HepG2 (cell line): Measurements from ENCODE around the gene STK11. TPM values are rescaled to one million over a fixed set of nuclear protein-coding genes. Genes with fewer than 3 reads are reported as not detected.

ENCODE experiments used
- FOSL2 ChIP-seq: sonication (generic); formaldehyde crosslinking; IDR thresholded peaks from 2 replicates; pipeline ENCODE4 v1.4.0; 2020; ENCODE audit warnings: missing genetic modification reagents
- HDAC1 ChIP-seq: sonication (generic); formaldehyde crosslinking; IDR thresholded peaks from 2 replicates; pipeline ENCODE4 v1.5.1; 2020; ENCODE audit warnings: mild to moderate bottlenecking, missing genetic modification reagents
- HDAC2 ChIP-seq: sonication (generic); formaldehyde crosslinking; IDR thresholded peaks from 2 replicates; pipeline ENCODE4 v1.4.0; 2020; ENCODE audit warnings: missing genetic modification reagents
- HNRNPL ChIP-seq: fragments of 200-400 bp; formaldehyde crosslinking; IDR thresholded peaks from 2 replicates; pipeline ENCODE4 v1.6.1; 2017; ENCODE audit warnings: mild to moderate bottlenecking, low read depth, low read length
- MAZ ChIP-seq, 2 experiments: sonication (generic) in 1 of 2; formaldehyde crosslinking in 1 of 2; IDR thresholded peaks; 2 replicates each; pipeline versions ENCODE4 v1.5.0 to v1.6.1; 2012 to 2020; ENCODE audit warnings: low read depth in 2 of 2, mild to moderate bottlenecking in 2 of 2, borderline replicate concordance in 1 of 2, improper control_type of control experiment in 1 of 2, low read length in 1 of 2, missing genetic modification reagents in 1 of 2, moderate library complexity in 1 of 2
- PCBP2 ChIP-seq: fragments of 200-400 bp; formaldehyde crosslinking; optimal IDR thresholded peaks from 2 replicates; pipeline ENCODE3; 2018; ENCODE audit warnings: low read length, low read depth; ENCODE audit not compliant: poor library complexity, severe bottlenecking
- PITX1 ChIP-seq: sonication (generic); formaldehyde crosslinking; IDR thresholded peaks from 2 replicates; pipeline ENCODE4 v1.5.1; 2020; ENCODE audit warnings: mild to moderate bottlenecking, missing genetic modification reagents
- SIN3A ChIP-seq: IDR thresholded peaks from 2 replicates; pipeline ENCODE4 v1.6.1; 2011; ENCODE audit warnings: low read depth, mild to moderate bottlenecking, control low read depth, low read length, borderline replicate concordance
- SRF ChIP-seq: IDR thresholded peaks from 2 replicates; pipeline ENCODE4 v1.6.1; 2011; ENCODE audit warnings: mild to moderate bottlenecking, low read depth, low read length, moderate library complexity
- SYNCRIP ChIP-seq: fragments of 200-400 bp; formaldehyde crosslinking; IDR thresholded peaks from 2 replicates; pipeline ENCODE4 v1.6.1; 2018; ENCODE audit warnings: mild to moderate bottlenecking, low read depth, low read length; ENCODE audit not compliant: insufficient read depth
- polyA plus RNA-seq, 8 experiments: library from polyadenylated mRNA; depleted of rRNA in 3 of 8; stranded (reverse) in 7 of 8; unstranded in 1 of 8; fragments of >200 nt; fragmentation: Illumina TruSeq in 4 of 8; extraction: Trizol in 4 of 8; gene quantifications; 2 replicates each; pipeline versions ENCODE4 v1.2.1 to v1.2.3, GENCODE V29; 2011 to 2016; ENCODE audit warnings: low read depth in 4 of 8, missing spikeins in 1 of 8, mixed read lengths in 1 of 8; ENCODE audit not compliant: insufficient read depth in 1 of 8
- total RNA-seq, 5 experiments: library from RNA; depleted of rRNA; stranded (reverse); fragments of >200 nt; fragmentation: Illumina TruSeq; extraction: Trizol; gene quantifications; 2 replicates each; pipeline ENCODE4 v1.2.3, GENCODE V29; 2016; ENCODE audit warnings: low read depth in 1 of 5
- TF ChIP-seq, protein P1 (sequence below): sonication (generic); formaldehyde crosslinking; IDR thresholded peaks from 2 replicates; pipeline ENCODE4 v1.5.0; 2020; ENCODE audit warnings: mild to moderate bottlenecking, missing genetic modification reagents, moderate library complexity
- TF ChIP-seq, protein P2 (sequence below): sonication (generic); formaldehyde crosslinking; IDR thresholded peaks from 2 replicates; pipeline ENCODE4 v1.4.0; 2020; ENCODE audit warnings: missing genetic modification reagents, borderline replicate concordance
- TF ChIP-seq, protein P3 (sequence below): sonication (generic); formaldehyde crosslinking; IDR thresholded peaks from 2 replicates; pipeline ENCODE4 v1.4.0; 2020; ENCODE audit warnings: missing genetic modification reagents
- TF ChIP-seq, protein P4 (sequence below): sonication (generic); formaldehyde crosslinking; IDR thresholded peaks from 2 replicates; pipeline ENCODE4 v1.4.0; 2020; ENCODE audit warnings: missing genetic modification reagents

STK11 gene
- total and polyA plus RNA-seq, 2 of the 13 experiments (the other 11 are each of a cell fraction or from before 2014, with no cell fraction given): 27.5 to 43.6 TPM

- TF ChIP-seq, protein P1, sequence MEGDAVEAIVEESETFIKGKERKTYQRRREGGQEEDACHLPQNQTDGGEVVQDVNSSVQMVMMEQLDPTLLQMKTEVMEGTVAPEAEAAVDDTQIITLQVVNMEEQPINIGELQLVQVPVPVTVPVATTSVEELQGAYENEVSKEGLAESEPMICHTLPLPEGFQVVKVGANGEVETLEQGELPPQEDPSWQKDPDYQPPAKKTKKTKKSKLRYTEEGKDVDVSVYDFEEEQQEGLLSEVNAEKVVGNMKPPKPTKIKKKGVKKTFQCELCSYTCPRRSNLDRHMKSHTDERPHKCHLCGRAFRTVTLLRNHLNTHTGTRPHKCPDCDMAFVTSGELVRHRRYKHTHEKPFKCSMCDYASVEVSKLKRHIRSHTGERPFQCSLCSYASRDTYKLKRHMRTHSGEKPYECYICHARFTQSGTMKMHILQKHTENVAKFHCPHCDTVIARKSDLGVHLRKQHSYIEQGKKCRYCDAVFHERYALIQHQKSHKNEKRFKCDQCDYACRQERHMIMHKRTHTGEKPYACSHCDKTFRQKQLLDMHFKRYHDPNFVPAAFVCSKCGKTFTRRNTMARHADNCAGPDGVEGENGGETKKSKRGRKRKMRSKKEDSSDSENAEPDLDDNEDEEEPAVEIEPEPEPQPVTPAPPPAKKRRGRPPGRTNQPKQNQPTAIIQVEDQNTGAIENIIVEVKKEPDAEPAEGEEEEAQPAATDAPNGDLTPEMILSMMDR: peak; percentile 34
- TF ChIP-seq PITX1 (CRISPR knock-in tag) (peak; percentile 52; the same call in 1 of the 2 replicates), SYNCRIP (no peak), SIN3A (no peak), PCBP2 (no peak), HDAC2 (CRISPR knock-in tag) (no peak), SRF (no peak), MAZ (IDR thresholded peaks at IDR 0.05; ENCODE audit: borderline replicate concordance, low read depth, low read length) (peak; percentile 73; the same call in 1 of the 2 replicates), MAZ (CRISPR knock-in tag; IDR thresholded peaks at IDR 0.05; ENCODE audit: low read depth) (no peak), FOSL2 (CRISPR knock-in tag) (peak; percentile 13; the same call in 1 of the 2 replicates), HDAC1 (CRISPR knock-in tag) (no peak), HNRNPL (0 out of 2 replicates have a peak, but pooled peaks have one; percentile 58)
- TF ChIP-seq, protein P2, sequence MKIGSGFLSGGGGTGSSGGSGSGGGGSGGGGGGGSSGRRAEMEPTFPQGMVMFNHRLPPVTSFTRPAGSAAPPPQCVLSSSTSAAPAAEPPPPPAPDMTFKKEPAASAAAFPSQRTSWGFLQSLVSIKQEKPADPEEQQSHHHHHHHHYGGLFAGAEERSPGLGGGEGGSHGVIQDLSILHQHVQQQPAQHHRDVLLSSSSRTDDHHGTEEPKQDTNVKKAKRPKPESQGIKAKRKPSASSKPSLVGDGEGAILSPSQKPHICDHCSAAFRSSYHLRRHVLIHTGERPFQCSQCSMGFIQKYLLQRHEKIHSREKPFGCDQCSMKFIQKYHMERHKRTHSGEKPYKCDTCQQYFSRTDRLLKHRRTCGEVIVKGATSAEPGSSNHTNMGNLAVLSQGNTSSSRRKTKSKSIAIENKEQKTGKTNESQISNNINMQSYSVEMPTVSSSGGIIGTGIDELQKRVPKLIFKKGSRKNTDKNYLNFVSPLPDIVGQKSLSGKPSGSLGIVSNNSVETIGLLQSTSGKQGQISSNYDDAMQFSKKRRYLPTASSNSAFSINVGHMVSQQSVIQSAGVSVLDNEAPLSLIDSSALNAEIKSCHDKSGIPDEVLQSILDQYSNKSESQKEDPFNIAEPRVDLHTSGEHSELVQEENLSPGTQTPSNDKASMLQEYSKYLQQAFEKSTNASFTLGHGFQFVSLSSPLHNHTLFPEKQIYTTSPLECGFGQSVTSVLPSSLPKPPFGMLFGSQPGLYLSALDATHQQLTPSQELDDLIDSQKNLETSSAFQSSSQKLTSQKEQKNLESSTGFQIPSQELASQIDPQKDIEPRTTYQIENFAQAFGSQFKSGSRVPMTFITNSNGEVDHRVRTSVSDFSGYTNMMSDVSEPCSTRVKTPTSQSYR (CRISPR knock-in tag): 0 out of 2 replicates have a peak, but pooled peaks have one; percentile 10
- TF ChIP-seq, protein P3, sequence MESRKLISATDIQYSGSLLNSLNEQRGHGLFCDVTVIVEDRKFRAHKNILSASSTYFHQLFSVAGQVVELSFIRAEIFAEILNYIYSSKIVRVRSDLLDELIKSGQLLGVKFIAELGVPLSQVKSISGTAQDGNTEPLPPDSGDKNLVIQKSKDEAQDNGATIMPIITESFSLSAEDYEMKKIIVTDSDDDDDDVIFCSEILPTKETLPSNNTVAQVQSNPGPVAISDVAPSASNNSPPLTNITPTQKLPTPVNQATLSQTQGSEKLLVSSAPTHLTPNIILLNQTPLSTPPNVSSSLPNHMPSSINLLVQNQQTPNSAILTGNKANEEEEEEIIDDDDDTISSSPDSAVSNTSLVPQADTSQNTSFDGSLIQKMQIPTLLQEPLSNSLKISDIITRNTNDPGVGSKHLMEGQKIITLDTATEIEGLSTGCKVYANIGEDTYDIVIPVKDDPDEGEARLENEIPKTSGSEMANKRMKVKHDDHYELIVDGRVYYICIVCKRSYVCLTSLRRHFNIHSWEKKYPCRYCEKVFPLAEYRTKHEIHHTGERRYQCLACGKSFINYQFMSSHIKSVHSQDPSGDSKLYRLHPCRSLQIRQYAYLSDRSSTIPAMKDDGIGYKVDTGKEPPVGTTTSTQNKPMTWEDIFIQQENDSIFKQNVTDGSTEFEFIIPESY (CRISPR knock-in tag): peak; percentile 93
- TF ChIP-seq, protein P4, sequence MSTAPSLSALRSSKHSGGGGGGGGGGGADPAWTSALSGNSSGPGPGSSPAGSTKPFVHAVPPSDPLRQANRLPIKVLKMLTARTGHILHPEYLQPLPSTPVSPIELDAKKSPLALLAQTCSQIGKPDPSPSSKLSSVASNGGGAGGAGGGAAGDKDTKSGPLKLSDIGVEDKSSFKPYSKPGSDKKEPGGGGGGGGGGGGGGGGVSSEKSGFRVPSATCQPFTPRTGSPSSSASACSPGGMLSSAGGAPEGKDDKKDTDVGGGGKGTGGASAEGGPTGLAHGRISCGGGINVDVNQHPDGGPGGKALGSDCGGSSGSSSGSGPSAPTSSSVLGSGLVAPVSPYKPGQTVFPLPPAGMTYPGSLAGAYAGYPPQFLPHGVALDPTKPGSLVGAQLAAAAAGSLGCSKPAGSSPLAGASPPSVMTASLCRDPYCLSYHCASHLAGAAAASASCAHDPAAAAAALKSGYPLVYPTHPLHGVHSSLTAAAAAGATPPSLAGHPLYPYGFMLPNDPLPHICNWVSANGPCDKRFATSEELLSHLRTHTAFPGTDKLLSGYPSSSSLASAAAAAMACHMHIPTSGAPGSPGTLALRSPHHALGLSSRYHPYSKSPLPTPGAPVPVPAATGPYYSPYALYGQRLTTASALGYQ (CRISPR knock-in tag): no peak
These were observed 34.4 kb upstream of the STK11 start (continued) for GRCh38 chr19:1170938-1171754.
